Kidney epithelial cell (primary cell): ENCODE measurements around the gene IL17D. TPM values are rescaled to one million over a fixed set of nuclear protein-coding genes. Genes with fewer than 3 reads are reported as not detected.

Experiments
- DNase-seq: peaks from one replicate; pipeline ENCODE4 v3.0.0-alpha.2; 2010; ENCODE audit warnings: low read depth
- H3K27me3 ChIP-seq: 2 replicates; pipeline ENCODE4 v1.6.0; 2011; ENCODE audit warnings: low read length; ENCODE audit not compliant: control insufficient read depth, insufficient read depth
- H3K36me3 ChIP-seq: 2 replicates; pipeline ENCODE4 v1.5.1; 2011; ENCODE audit warnings: low read length; ENCODE audit not compliant: control insufficient read depth, insufficient read depth
- H3K4me3 ChIP-seq: 2 replicates; pipeline ENCODE4 v1.5.1; 2011; ENCODE audit warnings: low read depth, mild to moderate bottlenecking, control low read depth, low read length
- CTCF ChIP-seq: IDR thresholded peaks from 2 replicates; pipeline ENCODE4 v1.5.1; 2011; ENCODE audit warnings: mild to moderate bottlenecking, moderate library complexity, low read length, control low read depth, inconsistent platforms; ENCODE audit not compliant: insufficient read depth, poor library complexity, severe bottlenecking
- total RNA-seq: library from RNA; depleted of rRNA; stranded (reverse); fragments of >200 nt; gene quantifications from 2 replicates; pipeline ENCODE4 v1.2.3, GENCODE V29; 2015

The IL17D gene
- total RNA-seq, 1 donor from 2014 or later, result 0.46 TPM

- Histone ChIP-seq H3K27me3 (no peaks in the 10 kb centered on the region), H3K36me3 (no peaks in the 10 kb centered on the region), H3K4me3 (no peak overlapping the region)
- no peak for TF ChIP-seq CTCF
- no peak for DNase-seq
Observed at GRCh38 chr13:20699715-20700114, 3.8 kb upstream of the IL17D start.

GRCh38 chr13:20700288-20700687 is 3.2 kb upstream of the IL17D start:
- H3K36me3 ChIP-seq, result no peaks in the 10 kb centered on the region
- TF ChIP-seq CTCF, result no peak
- H3K4me3 ChIP-seq, result no peak overlapping the region
- peaks cover 2% of the 10 kb centered on the region for H3K27me3 ChIP-seq
- no peak for DNase-seq

- no peaks in the 10 kb centered on the region for H3K36me3 ChIP-seq
- TF ChIP-seq CTCF, result no peak
- peaks cover 2% of the 10 kb centered on the region for H3K27me3 ChIP-seq
- no peak overlapping the region for H3K4me3 ChIP-seq
- DNase-seq, result no peak
Observed at GRCh38 chr13:20701461-20701860, 2.0 kb upstream of the IL17D start.

- no peak for TF ChIP-seq CTCF
- no peaks in the 10 kb centered on the region for H3K36me3 ChIP-seq
- H3K27me3 ChIP-seq, result peaks cover 2% of the 10 kb centered on the region
- H3K4me3 ChIP-seq, result no peak overlapping the region
- DNase-seq, result no peak
Observed at GRCh38 chr13:20702530-20702914, 977 bp upstream of the IL17D start.

GRCh38 chr13:20703780-20704458 is 420 bp downstream of the IL17D start:
- Histone ChIP-seq H3K36me3 (no peaks in the 10 kb centered on the region), H3K4me3 (peak overlapping the region; percentile 36), H3K27me3 (peaks cover 2% of the 10 kb centered on the region)
- no peak for TF ChIP-seq CTCF
- DNase-seq, result peak; percentile 10

GRCh38 chr13:20704459-20705069 is 1.1 kb downstream of the IL17D start:
- H3K36me3 ChIP-seq, result no peaks in the 10 kb centered on the region
- no peak for DNase-seq
- TF ChIP-seq CTCF, result no peak

More at GRCh38 chr13:20704459-20705069, 1.1 kb downstream of the IL17D start:
- Histone ChIP-seq H3K27me3 (peaks cover 2% of the 10 kb centered on the region), H3K4me3 (peak overlapping the region; percentile 36)
